Endodermal cell (in vitro differentiated cells): ENCODE measurements around the gene SFXN3. TPM values are rescaled to one million over a fixed set of nuclear protein-coding genes. Genes with fewer than 3 reads are reported as not detected.

Experiments
- DNase-seq: peaks from one replicate; pipeline ENCODE4 v3.0.0-alpha.2; 2017
- H3K27ac ChIP-seq: 2 replicates; pipeline ENCODE4 v1.5.1; 2013; ENCODE audit warnings: mild to moderate bottlenecking, low read depth, low read length, moderate library complexity
- H3K27me3 ChIP-seq: 2 replicates; pipeline ENCODE4 v1.6.1; 2013; ENCODE audit warnings: mild to moderate bottlenecking, low read length, moderate library complexity; ENCODE audit not compliant: insufficient read depth, control insufficient read depth, poor library complexity, severe bottlenecking
- H3K36me3 ChIP-seq: 2 replicates; pipeline ENCODE4 v1.7.0; 2013; ENCODE audit warnings: mild to moderate bottlenecking, low read length, moderate library complexity; ENCODE audit not compliant: control insufficient read depth, insufficient read depth
- H3K4me1 ChIP-seq: one replicate; pipeline ENCODE4 v1.7.0; 2013; ENCODE audit warnings: low read length; ENCODE audit not compliant: control insufficient read depth, insufficient read depth
- H3K4me3 ChIP-seq: 2 replicates; pipeline ENCODE4 v1.5.1; 2013; ENCODE audit warnings: mild to moderate bottlenecking, low read length, moderate library complexity
- H3K9ac ChIP-seq: 2 replicates; pipeline ENCODE4 v1.6.1; 2013; ENCODE audit warnings: mild to moderate bottlenecking, low read length, moderate library complexity; ENCODE audit not compliant: poor library complexity, severe bottlenecking; ENCODE audit errors: extremely low read depth
- H3K9me3 ChIP-seq: 2 replicates; pipeline ENCODE4 v1.6.1; 2013; ENCODE audit warnings: mild to moderate bottlenecking, low read length, moderate library complexity; ENCODE audit not compliant: control insufficient read depth
- H3K27ac Mint-ChIP-seq: 2 replicates; pipeline ENCODE4 v1.8.0; 2020; ENCODE audit warnings: mixed read lengths
- H3K27me3 Mint-ChIP-seq: 2 replicates; pipeline ENCODE4 v1.8.0; 2021; ENCODE audit warnings: mild to moderate bottlenecking, mixed read lengths; ENCODE audit not compliant: insufficient read depth
- H3K36me3 Mint-ChIP-seq: 2 replicates; pipeline ENCODE4 v1.8.0; 2020; ENCODE audit warnings: low read depth, mixed read lengths
- H3K4me1 Mint-ChIP-seq: 2 replicates; pipeline ENCODE4 v1.8.0; 2020; ENCODE audit warnings: mixed read lengths
- H3K4me3 Mint-ChIP-seq: 2 replicates; pipeline ENCODE4 v1.8.0; 2020; ENCODE audit warnings: mild to moderate bottlenecking, moderate library complexity, mixed read lengths
- H3K9me3 Mint-ChIP-seq: 2 replicates; pipeline ENCODE4 v1.8.0; 2020; ENCODE audit warnings: mild to moderate bottlenecking, mixed read lengths
- CTCF ChIP-seq: fragments of 200-600 bp; sonication (generic); conservative IDR thresholded peaks from 2 replicates; pipeline ENCODE4 v1.5.0; 2021; ENCODE audit warnings: antibody characterized with exemption, mild to moderate bottlenecking
- WGBS, 2 experiments: methylation state at CpG; one replicate each; pipeline versions ENCODE4 v1.1.5 to v1.1.7; 2013; ENCODE audit warnings: missing lambda C conversion rate in 2 of 2, mixed read lengths in 1 of 2; ENCODE audit not compliant: insufficient coverage in 1 of 2, insufficient read length in 1 of 2; 5-methylcytosine and 5-hydroxymethylcytosine counted together
- total RNA-seq, 2 donors: library from RNA; stranded (reverse); fragmentation: NEBNext Ultra II Directional in 1 of 2; extraction: Animal tissue kit (Norgen Biotek cat#: 25700) in 1 of 2; gene quantifications; 2 replicates in 1 of 2; 3 replicates in 1 of 2; pipeline ENCODE4 v1.2.1, GENCODE V29; 2021

SFXN3 gene
- total RNA-seq, 2 donors from 2014 or later, result 1.8 to 2.1 TPM

- H3K27ac ChIP-seq, result no peak overlapping the region
- Mint-ChIP-seq H3K4me3 (no peak overlapping the region), H3K27ac (no peak overlapping the region), H3K36me3 (peaks cover 5% of the 10 kb centered on the region), H3K27me3 (peaks cover 37% of the 10 kb centered on the region), H3K4me1 (peaks cover 15% of the 10 kb centered on the region), H3K9me3 (no peaks in the 10 kb centered on the region)
- DNase-seq, result no peak
- H3K9ac ChIP-seq, result no peak overlapping the region
- H3K36me3 ChIP-seq, result no peaks in the 10 kb centered on the region
- peaks cover 24% of the 10 kb centered on the region for H3K27me3 ChIP-seq
- 90 to 93% methylated on average over 2 to 5 of the region's 5 CpGs for WGBS, 2 experiments
- no peak overlapping the region for H3K4me3 ChIP-seq
- no peak for TF ChIP-seq CTCF
- H3K9me3 ChIP-seq, result no peaks in the 10 kb centered on the region
- peaks cover 4% of the 10 kb centered on the region for H3K4me1 ChIP-seq
Observed at GRCh38 chr10:101054876-101055275, 23.8 kb downstream of the SFXN3 start.

DNA sequence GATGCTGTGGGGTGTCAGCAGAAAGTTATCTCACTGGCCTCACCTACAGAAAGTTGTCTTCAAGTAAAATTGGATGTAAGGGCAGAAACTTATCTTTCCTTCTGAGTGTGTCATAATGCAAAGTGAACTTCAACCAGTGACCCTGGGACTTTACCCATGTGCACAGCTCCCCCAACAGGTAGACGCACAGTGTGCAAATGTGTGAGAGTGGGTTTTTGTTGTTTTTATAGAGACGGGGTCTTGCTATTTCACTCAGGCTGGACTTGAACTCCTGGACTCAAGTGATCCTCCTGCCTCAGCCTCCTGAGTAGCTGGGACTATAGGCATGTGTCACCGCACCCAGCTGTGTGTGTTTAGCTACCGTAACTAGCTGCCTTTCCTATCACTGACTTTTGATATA, 24.4 kb downstream of the SFXN3 start:
- Histone ChIP-seq H3K27me3 (peaks cover 18% of the 10 kb centered on the region), H3K36me3 (no peaks in the 10 kb centered on the region), H3K4me1 (peaks cover 5% of the 10 kb centered on the region), H3K27ac (no peak overlapping the region), H3K9me3 (no peaks in the 10 kb centered on the region), H3K4me3 (no peak overlapping the region), H3K9ac (no peak overlapping the region)
- Mint-ChIP-seq H3K36me3 (peaks cover 5% of the 10 kb centered on the region), H3K27ac (no peak overlapping the region), H3K4me3 (no peak overlapping the region), H3K27me3 (peaks cover 32% of the 10 kb centered on the region), H3K4me1 (peaks cover 17% of the 10 kb centered on the region), H3K9me3 (no peaks in the 10 kb centered on the region)
- 91 to 93% methylated on average over 2 to 3 of the region's 4 CpGs for WGBS, 2 experiments
- no peak for DNase-seq
- TF ChIP-seq CTCF, result peak; percentile 30

GRCh38 chr10:101056365-101057151, 25.5 kb downstream of the SFXN3 start:
- Histone ChIP-seq H3K4me1 (peaks cover 5% of the 10 kb centered on the region), H3K9ac (no peak overlapping the region), H3K4me3 (no peak overlapping the region), H3K9me3 (no peaks in the 10 kb centered on the region), H3K27me3 (peaks cover 7% of the 10 kb centered on the region), H3K36me3 (no peaks in the 10 kb centered on the region), H3K27ac (no peak overlapping the region)
- Mint-ChIP-seq H3K4me3 (no peak overlapping the region), H3K27me3 (peaks cover 21% of the 10 kb centered on the region), H3K27ac (no peak overlapping the region), H3K9me3 (no peaks in the 10 kb centered on the region), H3K36me3 (peaks cover 5% of the 10 kb centered on the region), H3K4me1 (peaks cover 10% of the 10 kb centered on the region)
- no peak for DNase-seq
- WGBS, 2 experiments, result 83 to 96% methylated on average over 2 to 4 of the region's 4 CpGs
- TF ChIP-seq CTCF, result no peak
